GM21423 (cell line): ENCODE measurements around the gene FRAT2.
"Not testable (repeated sequence)": the region's sequence is repeated elsewhere in the genome, so short reads cannot be mapped to it uniquely, and the experiment has no call there.

Experiments used
- ATAC-seq: cut with Tn5 transposase; IDR thresholded peaks from one replicate; pipeline ENCODE4 v1.9.1; 2021; ENCODE audit warnings: mild to moderate bottlenecking, moderate library complexity; ENCODE audit not compliant: unreplicated experiment

Gene FRAT2

GRCh38 chr10:97292097-97292861, 42.2 kb downstream of the FRAT2 start, which contains the start of gene ARHGAP19:
TSS of gene ARHGAP19 (minus strand) at chr10:97292637. CDS start at chr10:97292627, 10 bp downstream.
- ATAC-seq: peak; percentile 99

GRCh38 chr10:97291357-97292096, 43.0 kb downstream of the FRAT2 start:
- no peak for ATAC-seq

DNA sequence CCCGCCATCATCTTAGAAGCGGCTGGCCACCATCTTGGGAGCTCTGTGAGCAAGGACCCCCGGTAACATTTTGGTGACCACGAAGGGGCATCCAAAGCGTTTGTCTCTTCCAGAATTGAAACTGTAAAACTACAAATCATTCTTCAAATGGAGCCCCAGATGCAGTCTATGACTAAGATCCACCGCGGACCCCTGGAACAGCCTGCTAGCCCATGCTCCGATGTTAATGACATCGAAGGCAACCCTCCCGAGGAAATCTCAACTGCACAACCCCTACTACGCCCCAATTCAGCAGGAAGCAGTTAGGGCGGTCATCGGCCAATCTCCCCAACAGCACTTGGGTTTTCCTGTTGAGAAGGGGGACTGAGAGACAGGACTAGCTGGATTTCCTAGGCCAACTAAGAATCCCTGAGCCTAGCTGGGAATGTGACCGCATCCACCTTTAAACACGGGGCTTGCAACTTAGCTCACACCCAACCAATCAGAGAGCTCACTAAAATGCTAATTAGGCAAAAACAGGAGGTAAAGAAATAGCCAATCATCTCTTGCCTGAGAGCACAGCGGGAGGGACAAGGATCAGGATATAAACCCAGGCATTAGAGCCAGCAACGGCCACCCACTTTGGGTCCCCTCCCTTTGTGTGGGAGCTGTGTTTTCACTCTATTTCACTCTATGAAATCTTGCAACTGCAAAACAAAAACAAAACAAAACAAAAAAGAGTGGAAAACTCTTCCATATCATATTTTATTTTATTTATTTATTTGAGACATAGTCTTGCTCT, 43.8 kb downstream of the FRAT2 start:
- not testable (repeated sequence) for ATAC-seq

DNA sequence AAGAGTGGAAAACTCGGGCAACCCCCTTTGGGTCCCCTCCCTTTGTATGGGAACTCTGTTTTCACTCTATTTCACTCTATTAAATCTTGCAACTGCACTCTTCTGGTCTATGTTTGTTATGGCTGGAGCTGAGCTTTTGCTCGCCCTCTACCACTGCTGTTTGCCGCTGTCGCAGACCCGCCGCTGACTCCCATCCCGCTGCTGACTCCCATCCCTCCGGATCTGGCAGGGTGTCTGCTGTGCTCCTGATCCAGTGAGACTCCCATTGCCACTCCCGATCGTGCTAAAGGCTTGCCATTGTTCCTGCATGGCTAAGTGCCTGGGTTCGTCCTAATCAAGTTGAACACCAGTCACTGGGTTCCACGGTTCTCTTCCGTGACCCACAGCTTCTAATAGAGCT, 44.5 kb downstream of the FRAT2 start:
- ATAC-seq: not testable (repeated sequence)
